B cell (primary cell): Measurements from ENCODE around the gene TIE1. TPM values are rescaled to one million over a fixed set of nuclear protein-coding genes. Genes with fewer than 3 reads are reported as not detected.

Experiments used
- ATAC-seq: fragments of 200-7000 bp; cut with Tn5 transposase; one replicate; pipeline ENCODE4 v1.10.0; 2021; ENCODE audit warnings: low read depth, mild to moderate bottlenecking, moderate number of reproducible peaks, moderate library complexity
- CTCF ChIA-PET: fragments of 350-600 bp; sonication (Branson Sonifier 250); formaldehyde crosslinking; loops from one replicate; lab custom pipeline; 2021; ENCODE audit warnings: antibody characterized with exemption, inconsistent platforms; lab: Charles Lee
- POLR2A ChIA-PET: fragments of 350-600 bp; sonication (Branson Sonifier 250); formaldehyde crosslinking; loops from one replicate; lab custom pipeline; 2021; ENCODE audit warnings: antibody characterized with exemption; lab: Charles Lee
- DNase-seq: peaks from one replicate; pipeline ENCODE4 v3.0.0; 2013
- H2AFZ ChIP-seq: 2 replicates; pipeline ENCODE4 v1.6.1; 2012; ENCODE audit warnings: mild to moderate bottlenecking, low read depth, low read length; ENCODE audit not compliant: insufficient read depth, poor library complexity, severe bottlenecking
- H3K27ac ChIP-seq, 2 donors: 1 replicate in 1 of 2; 2 replicates in 1 of 2; pipeline ENCODE4 v1.5.1; 2012 to 2013; ENCODE audit warnings: low read length in 2 of 2, mild to moderate bottlenecking in 2 of 2, moderate library complexity in 1 of 2
- H3K27me3 ChIP-seq, 4 experiments: fragments of 200-600 bp in 1 of 4; sonication (generic) in 1 of 4; replicated peaks in 1 of 4; 1 replicate in 2 of 4; 2 replicates in 2 of 4; pipeline versions ENCODE4 v1.6.1 to v1.7.0; 2013 to 2016; ENCODE audit warnings: low read length in 3 of 4, mild to moderate bottlenecking in 2 of 4, mixed read lengths in 1 of 4, moderate library complexity in 1 of 4; ENCODE audit not compliant: insufficient read depth in 4 of 4, control insufficient read depth in 3 of 4; ENCODE audit errors: control extremely low read depth in 1 of 4
- H3K36me3 ChIP-seq, 2 experiments: replicated peaks in 1 of 2; 1 replicate in 1 of 2; 2 replicates in 1 of 2; pipeline versions ENCODE4 v1.6.1 to v1.7.1; 2013; ENCODE audit warnings: low read length in 1 of 2; ENCODE audit not compliant: insufficient read depth in 2 of 2, control insufficient read depth in 1 of 2; ENCODE audit errors: control extremely low read depth in 1 of 2, extremely low read depth in 1 of 2
- H3K4me1 ChIP-seq, 2 donors: fragments of 200-600 bp in 1 of 2; sonication (generic) in 1 of 2; 1 replicate in 1 of 2; 2 replicates in 1 of 2; pipeline versions ENCODE4 v1.5.1 to v1.6.1; 2013 to 2017; ENCODE audit warnings: low read length in 2 of 2; ENCODE audit not compliant: control insufficient read depth in 2 of 2, insufficient read depth in 2 of 2
- H3K4me2 ChIP-seq: replicated peaks from 2 replicates; pipeline ENCODE3; 2012; ENCODE audit warnings: mild to moderate bottlenecking, low read depth, low read length; ENCODE audit not compliant: poor library complexity, severe bottlenecking
- H3K4me3 ChIP-seq, 5 experiments: fragments of 200-600 bp in 1 of 5; sonication (generic) in 1 of 5; 1 replicate in 3 of 5; 2 replicates in 2 of 5; pipeline versions ENCODE4 v1.5.1 to v1.7.0; 2011 to 2016; ENCODE audit warnings: low read length in 4 of 5, mild to moderate bottlenecking in 4 of 5, low read depth in 2 of 5, control low read depth in 1 of 5, moderate library complexity in 1 of 5; ENCODE audit not compliant: insufficient read depth in 1 of 5; ENCODE audit errors: control extremely low read depth in 1 of 5, extremely low read depth in 1 of 5
- H3K79me2 ChIP-seq: fragments of 200-600 bp; sonication (generic); one replicate; pipeline ENCODE4 v1.6.0; 2016; ENCODE audit warnings: low read length; ENCODE audit not compliant: control insufficient read depth, insufficient read depth
- H3K9ac ChIP-seq: fragments of 200-600 bp; sonication (generic); 2 replicates; pipeline ENCODE4 v1.6.1; 2017; ENCODE audit warnings: mild to moderate bottlenecking, low read length, moderate library complexity
- H3K9me3 ChIP-seq, 3 donors: one replicate each; pipeline versions ENCODE4 v1.6.1 to v1.7.1; 2013; ENCODE audit warnings: low read length in 2 of 3; ENCODE audit not compliant: control insufficient read depth in 2 of 3, insufficient read depth in 1 of 3; ENCODE audit errors: control extremely low read depth in 1 of 3
- H4K20me1 ChIP-seq: 2 replicates; pipeline ENCODE4 v1.6.0; 2012; ENCODE audit warnings: mild to moderate bottlenecking, low read length; ENCODE audit not compliant: insufficient read depth, control insufficient read depth, poor library complexity, severe bottlenecking
- H3K27ac Mint-ChIP-seq: one replicate; pipeline ENCODE4 v1.8.0; 2021; ENCODE audit warnings: mixed read lengths
- H3K27me3 Mint-ChIP-seq: one replicate; pipeline ENCODE4 v1.8.0; 2021; ENCODE audit warnings: mixed read lengths
- H3K4me1 Mint-ChIP-seq: one replicate; pipeline ENCODE4 v1.8.0; 2021; ENCODE audit warnings: mixed read lengths
- H3K4me3 Mint-ChIP-seq: one replicate; pipeline ENCODE4 v1.8.0; 2021; ENCODE audit warnings: mixed read lengths
- H3K9me3 Mint-ChIP-seq: one replicate; pipeline ENCODE4 v1.8.0; 2022; ENCODE audit warnings: mixed read lengths; ENCODE audit not compliant: insufficient read depth
- CTCF ChIP-seq: fragments of 200-600 bp; IDR thresholded peaks from one replicate; pipeline ENCODE4 v1.8.0; 2022; ENCODE audit warnings: antibody characterized with exemption, mild to moderate bottlenecking
- EZH2 ChIP-seq: IDR thresholded peaks from 2 replicates; pipeline ENCODE4 v1.6.1; 2012; ENCODE audit warnings: borderline replicate concordance, low read depth, mild to moderate bottlenecking, moderate library complexity, low read length; ENCODE audit not compliant: insufficient read depth, poor library complexity, severe bottlenecking
- WGBS: methylation state at CpG from one replicate; pipeline ENCODE4 v1.1.5; 2013; ENCODE audit warnings: missing lambda C conversion rate; ENCODE audit not compliant: insufficient coverage; 5-methylcytosine and 5-hydroxymethylcytosine counted together
- intact Hi-C: fragments of 100-400 bp; cut with micrococcal nuclease; formaldehyde crosslinking; loops from one replicate; pipeline ENCODE4 v1.10.0; 2022
- polyA plus RNA-seq: library from polyadenylated mRNA; depleted of rRNA; stranded (reverse); fragments of >200 nt; gene quantifications from 2 replicates; pipeline ENCODE4 v1.2.3, GENCODE V29; 2012
- total RNA-seq, 2 donors: library from RNA; stranded (reverse); fragments of 120-200 nt in 1 of 2; gene quantifications; 1 replicate in 1 of 2; 2 replicates in 1 of 2; pipeline versions ENCODE4 v1.2.3 to v1.2.4, GENCODE V29; 2013 to 2022

The TIE1 gene
- total and polyA plus RNA-seq, 2 donors (not counting 1 experiment from before 2014, with no cell fraction given) = 0.10 TPM; not detected in 1

GRCh38 chr1:43292679-43293078 is 8.1 kb upstream of the TIE1 start:
- no peak for DNase-seq
- intact Hi-C loops = no loop called here
- WGBS = 60% methylated on average over 4 of the region's 5 CpGs
- Histone ChIP-seq H4K20me1 (no peaks in the 10 kb centered on the region), H3K9ac (no peak overlapping the region), H3K79me2 (no peaks in the 10 kb centered on the region), H2AFZ (no peak overlapping the region), H3K4me1 (no peaks in the 10 kb centered on the region), H3K27me3 (no peaks in the 10 kb centered on the region), H3K4me3 (no peak overlapping the region), H3K27ac (no peak overlapping the region), H3K4me2 (no peak overlapping the region), H3K36me3 (no peaks in the 10 kb centered on the region), H3K9me3 (no peaks in the 10 kb centered on the region)
- no peak for ATAC-seq
- ChIA-PET POLR2A (no interaction called here), CTCF (no interaction called here)
- Mint-ChIP-seq H3K9me3 (no peaks in the 10 kb centered on the region), H3K4me1 (no peaks in the 10 kb centered on the region), H3K27ac (no peak overlapping the region), H3K4me3 (no peak overlapping the region), H3K27me3 (no peaks in the 10 kb centered on the region)
- TF ChIP-seq EZH2 = no peak
- no peak for TF ChIP-seq CTCF

- no peak overlapping the region for H3K27ac ChIP-seq
- intact Hi-C loops = no loop called here
- POLR2A ChIA-PET = no interaction called here
Observed at GRCh38 chr1:43293176-43293575, 7.6 kb upstream of the TIE1 start.

More at GRCh38 chr1:43293176-43293575, 7.6 kb upstream of the TIE1 start:
- DNase-seq (no peak), ATAC-seq (no peak)
- Histone ChIP-seq H3K36me3 (no peaks in the 10 kb centered on the region), H4K20me1 (no peaks in the 10 kb centered on the region), H3K4me2 (no peak overlapping the region), H3K9ac (no peak overlapping the region), H3K27me3 (no peaks in the 10 kb centered on the region), H3K9me3 (no peaks in the 10 kb centered on the region), H2AFZ (no peak overlapping the region), H3K79me2 (no peaks in the 10 kb centered on the region), H3K4me3 (no peak overlapping the region), H3K4me1 (no peaks in the 10 kb centered on the region)
- Mint-ChIP-seq H3K9me3 (no peaks in the 10 kb centered on the region), H3K4me3 (no peak overlapping the region), H3K4me1 (no peaks in the 10 kb centered on the region), H3K27ac (no peak overlapping the region), H3K27me3 (no peaks in the 10 kb centered on the region)
- WGBS = 74% methylated on average over 2 of the region's 2 CpGs
- CTCF ChIA-PET = no interaction called here
- TF ChIP-seq EZH2 (no peak), CTCF (no peak)
